KMS-11 (cell line): ENCODE results near the gene COX8A.

Experiments used
- H2AFZ ChIP-seq: fragments of 200-600 bp; sonication (generic); 2 replicates; pipeline ENCODE4 v1.6.1; 2016; ENCODE audit warnings: antibody characterized with exemption, mixed run types, low read depth
- H3K27ac ChIP-seq: fragments of 200-600 bp; sonication (generic); 2 replicates; pipeline ENCODE4 v1.6.1; 2016; ENCODE audit warnings: mild to moderate bottlenecking, mixed run types
- H3K27me3 ChIP-seq: fragments of 200-600 bp; sonication (generic); 2 replicates; pipeline ENCODE4 v1.6.1; 2017; ENCODE audit warnings: mild to moderate bottlenecking, low read depth, mixed run types, moderate library complexity; ENCODE audit not compliant: insufficient read depth
- H3K36me3 ChIP-seq: fragments of 200-600 bp; sonication (generic); 2 replicates; pipeline ENCODE4 v1.6.1; 2017; ENCODE audit warnings: mild to moderate bottlenecking, mixed run types; ENCODE audit not compliant: insufficient read depth
- H3K4me1 ChIP-seq: fragments of 200-600 bp; sonication (generic); 2 replicates; pipeline ENCODE4 v1.6.1; 2016; ENCODE audit warnings: mild to moderate bottlenecking, low read depth, mixed run types; ENCODE audit not compliant: poor library complexity, severe bottlenecking
- H3K4me2 ChIP-seq: fragments of 200-600 bp; sonication (generic); 2 replicates; pipeline ENCODE4 v1.7.0; 2016; ENCODE audit warnings: mild to moderate bottlenecking, mixed run types
- H3K4me3 ChIP-seq: fragments of 200-600 bp; sonication (generic); IDR thresholded peaks from 2 replicates; pipeline ENCODE4 v1.6.1; 2017; ENCODE audit warnings: low read depth, low read length, mixed read lengths; ENCODE audit not compliant: insufficient read depth
- H3K79me2 ChIP-seq: fragments of 200-600 bp; sonication (generic); 2 replicates; pipeline ENCODE4 v1.6.1; 2016; ENCODE audit warnings: low read depth, mixed run types; ENCODE audit not compliant: insufficient read depth
- H3K9ac ChIP-seq: fragments of 200-600 bp; sonication (generic); 2 replicates; pipeline ENCODE4 v1.6.1; 2016; ENCODE audit warnings: mild to moderate bottlenecking, mixed run types
- H4K20me1 ChIP-seq: fragments of 200-600 bp; sonication (generic); 2 replicates; pipeline ENCODE4 v1.6.1; 2016; ENCODE audit warnings: mild to moderate bottlenecking, mixed run types; ENCODE audit not compliant: insufficient read depth
- TF ChIP-seq, protein P1 (sequence below): fragments of 200-600 bp; sonication (generic); conservative IDR thresholded peaks from 2 replicates; pipeline ENCODE4 v1.6.1; 2017; ENCODE audit warnings: low read depth, mild to moderate bottlenecking, antibody characterized with exemption, low read length, moderate library complexity, mixed read lengths

The COX8A gene

DNA sequence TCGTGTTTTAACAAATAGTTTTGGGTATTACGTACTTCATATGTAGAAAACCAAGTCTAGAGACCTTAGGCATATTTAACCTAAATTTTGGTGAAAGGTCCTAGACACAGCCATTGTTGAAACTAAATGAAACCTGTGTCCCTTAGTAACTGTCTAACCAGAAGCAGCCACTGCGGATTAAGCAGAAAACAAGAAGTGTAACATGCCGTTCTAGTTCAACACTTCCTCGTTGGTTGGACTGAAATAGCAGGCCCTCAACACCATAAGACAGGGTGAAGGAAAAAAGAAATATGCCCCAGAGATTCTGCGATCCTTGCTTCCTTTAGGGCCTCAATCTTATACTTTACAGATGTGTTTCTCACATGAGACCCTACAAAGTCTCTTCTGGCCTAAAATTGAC lies 33.6 kb upstream of the COX8A start:
- Histone ChIP-seq H4K20me1 (no peaks in the 10 kb centered on the region), H3K79me2 (peaks cover 8% of the 10 kb centered on the region; the same call in 1 of the 2 replicates), H3K4me1 (peaks cover 7% of the 10 kb centered on the region), H3K27me3 (no peaks in the 10 kb centered on the region), H3K4me2 (no peak overlapping the region), H3K9ac (no peak overlapping the region), H3K27ac (no peak overlapping the region), H3K36me3 (no peaks in the 10 kb centered on the region), H2AFZ (no peak overlapping the region), H3K4me3 (no peak overlapping the region)
- TF ChIP-seq, protein P1, sequence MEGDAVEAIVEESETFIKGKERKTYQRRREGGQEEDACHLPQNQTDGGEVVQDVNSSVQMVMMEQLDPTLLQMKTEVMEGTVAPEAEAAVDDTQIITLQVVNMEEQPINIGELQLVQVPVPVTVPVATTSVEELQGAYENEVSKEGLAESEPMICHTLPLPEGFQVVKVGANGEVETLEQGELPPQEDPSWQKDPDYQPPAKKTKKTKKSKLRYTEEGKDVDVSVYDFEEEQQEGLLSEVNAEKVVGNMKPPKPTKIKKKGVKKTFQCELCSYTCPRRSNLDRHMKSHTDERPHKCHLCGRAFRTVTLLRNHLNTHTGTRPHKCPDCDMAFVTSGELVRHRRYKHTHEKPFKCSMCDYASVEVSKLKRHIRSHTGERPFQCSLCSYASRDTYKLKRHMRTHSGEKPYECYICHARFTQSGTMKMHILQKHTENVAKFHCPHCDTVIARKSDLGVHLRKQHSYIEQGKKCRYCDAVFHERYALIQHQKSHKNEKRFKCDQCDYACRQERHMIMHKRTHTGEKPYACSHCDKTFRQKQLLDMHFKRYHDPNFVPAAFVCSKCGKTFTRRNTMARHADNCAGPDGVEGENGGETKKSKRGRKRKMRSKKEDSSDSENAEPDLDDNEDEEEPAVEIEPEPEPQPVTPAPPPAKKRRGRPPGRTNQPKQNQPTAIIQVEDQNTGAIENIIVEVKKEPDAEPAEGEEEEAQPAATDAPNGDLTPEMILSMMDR: no peak

DNA sequence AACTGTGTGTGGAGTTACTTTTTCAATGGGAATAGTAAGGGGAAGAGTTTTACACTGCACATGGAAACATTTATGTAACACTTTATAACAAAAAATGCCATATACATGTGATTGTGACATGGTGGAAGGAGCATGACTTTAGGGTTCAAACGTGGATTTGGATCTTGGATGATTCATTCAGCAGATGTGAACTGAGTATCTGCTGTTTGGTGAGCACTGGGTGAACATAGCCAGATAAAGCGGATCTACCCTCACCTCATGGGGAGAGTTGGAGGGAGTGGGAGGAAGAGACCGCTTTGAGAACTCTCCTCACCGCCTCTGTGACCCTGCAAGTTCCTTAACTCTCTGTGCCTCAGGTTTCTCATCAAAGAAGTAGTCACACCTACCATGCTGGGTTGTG lies 32.5 kb upstream of the COX8A start:
- H4K20me1 ChIP-seq: no peaks in the 10 kb centered on the region
- TF ChIP-seq, protein P1: no peak
- H3K4me1 ChIP-seq: peaks cover 7% of the 10 kb centered on the region
- no peak overlapping the region for H3K4me2 ChIP-seq
- H3K27me3 ChIP-seq: no peaks in the 10 kb centered on the region
- peaks cover 8% of the 10 kb centered on the region; the same call in 1 of the 2 replicates for H3K79me2 ChIP-seq
- no peak overlapping the region for H3K27ac ChIP-seq
- H3K9ac ChIP-seq: no peak overlapping the region
- no peaks in the 10 kb centered on the region for H3K36me3 ChIP-seq
- H3K4me3 ChIP-seq: no peak overlapping the region
- no peak overlapping the region for H2AFZ ChIP-seq

- H4K20me1 ChIP-seq: no peaks in the 10 kb centered on the region
- H3K79me2 ChIP-seq: peaks cover 8% of the 10 kb centered on the region; the same call in 1 of the 2 replicates
- TF ChIP-seq, protein P1: no peak
- H3K4me2 ChIP-seq: no peak overlapping the region
- no peak overlapping the region for H3K9ac ChIP-seq
- no peak overlapping the region for H3K27ac ChIP-seq
- no peaks in the 10 kb centered on the region for H3K27me3 ChIP-seq
- no peak overlapping the region for H2AFZ ChIP-seq
- H3K4me3 ChIP-seq: no peak overlapping the region
- no peaks in the 10 kb centered on the region for H3K36me3 ChIP-seq
- H3K4me1 ChIP-seq: peaks cover 2% of the 10 kb centered on the region
Measured at GRCh38 chr11:63942803-63943202, 31.6 kb upstream of the COX8A start.

DNA sequence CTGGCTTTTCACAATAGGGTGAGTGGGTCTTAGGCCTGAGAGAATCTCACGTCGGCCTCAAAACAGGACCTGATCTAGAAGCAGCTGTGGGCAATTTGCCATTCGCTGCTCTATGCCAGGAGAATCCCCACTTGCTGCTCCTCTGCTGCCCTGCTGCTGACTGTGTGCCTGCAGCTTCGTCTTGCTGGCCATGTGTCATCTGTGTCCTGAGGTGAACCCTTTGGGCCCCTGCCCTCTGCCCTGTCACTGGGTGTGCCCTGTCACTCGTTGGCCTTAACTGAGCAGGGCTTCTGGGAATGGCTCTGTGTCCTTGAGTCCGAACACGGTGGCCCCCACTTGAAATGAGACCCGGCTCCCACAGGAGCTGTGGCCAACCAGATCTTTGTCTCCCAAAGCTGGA lies 29.4 kb upstream of the COX8A start:
- Histone ChIP-seq H3K27me3 (no peaks in the 10 kb centered on the region), H3K9ac (no peak overlapping the region), H3K36me3 (no peaks in the 10 kb centered on the region), H3K4me2 (no peak overlapping the region), H3K4me3 (no peak overlapping the region), H3K4me1 (no peaks in the 10 kb centered on the region), H3K79me2 (no peaks in the 10 kb centered on the region), H4K20me1 (no peaks in the 10 kb centered on the region), H2AFZ (no peak overlapping the region), H3K27ac (no peak overlapping the region)
- TF ChIP-seq, protein P1: no peak
